Upper lobe of left lung (tissue), 4 donors: ENCODE data around the gene DNMT3A.
A peak's percentile ranks its signal among the peaks of the same experiment; 100 is the strongest.

ENCODE experiments used
- CTCF ChIP-seq, 6 experiments: fragments of 450-650 bp in 4 of 6; fragments of 200-600 bp in 2 of 6; sonication (generic) in 2 of 6; IDR thresholded peaks; one replicate each; pipeline ENCODE4 v1.5.1; 2016 to 2019; ENCODE audit warnings: antibody characterized with exemption in 6 of 6
- EP300 ChIP-seq, 4 donors: sonication (generic); formaldehyde crosslinking; IDR thresholded peaks; one replicate each; pipeline ENCODE4 v1.5.1; 2017; ENCODE audit warnings: antibody characterized with exemption in 4 of 4, control low read depth in 2 of 4
- POLR2A ChIP-seq, 4 donors: fragments of 450-650 bp; IDR thresholded peaks; one replicate each; pipeline ENCODE4 v1.5.1; 2016 to 2017; ENCODE audit warnings: antibody characterized with exemption in 4 of 4, mild to moderate bottlenecking in 2 of 4
- POLR2AphosphoS5 ChIP-seq, 2 donors: sonication (generic); formaldehyde crosslinking; IDR thresholded peaks; one replicate each; pipeline ENCODE4 v1.5.1; 2017; ENCODE audit warnings: antibody characterized with exemption in 2 of 2

GRCh38 chr2:25251422-25252273 lies 90.1 kb downstream of the DNMT3A start:
- TF ChIP-seq POLR2AphosphoS5 (IDR thresholded peaks at IDR 0.05) (peak in 1 of 2 donors; percentile 7), CTCF (IDR thresholded peaks at IDR 0.05) (no peak), EP300 (IDR thresholded peaks at IDR 0.05) (no peak), POLR2A (IDR thresholded peaks at IDR 0.05) (peak in 2 of 4 donors; percentile 16 to 20)
